ENCODE data around the gene RHBDD1. TPM values are rescaled to one million over a fixed set of nuclear protein-coding genes. Genes with fewer than 3 reads are reported as not detected.

Gene RHBDD1
- total and polyA plus RNA-seq, 2 donors (not counting 1 experiment from before 2014, with no cell fraction given) = 21.2 to 128 TPM

GRCh38 chr2:227010433-227010832 is 174.6 kb downstream of the RHBDD1 start:
- no peaks in the 10 kb centered on the region for H3K9me3 Mint-ChIP-seq (ENCODE audit: insufficient read depth)
- no peaks in the 10 kb centered on the region for H3K9me3 ChIP-seq (ENCODE audit: control extremely low read depth in 1 of 3, control insufficient read depth in 2 of 3, insufficient read depth in 1 of 3, low read length in 2 of 3)
- H3K27ac Mint-ChIP-seq = no peak overlapping the region
- H4K20me1 ChIP-seq (ENCODE audit: control insufficient read depth, insufficient read depth, low read length, poor library complexity, severe bottlenecking) = no peaks in the 10 kb centered on the region
- no peak for ATAC-seq (ENCODE audit: low read depth)
- H3K36me3 ChIP-seq (replicated peaks in 1 of 2; ENCODE audit: control extremely low read depth in 1 of 2, control insufficient read depth in 1 of 2, extremely low read depth in 1 of 2, insufficient read depth in 2 of 2, low read length in 1 of 2) = no peaks in the 10 kb centered on the region
- H3K79me2 ChIP-seq (ENCODE audit: control insufficient read depth, insufficient read depth, low read length) = no peaks in the 10 kb centered on the region
- H3K9ac ChIP-seq (ENCODE audit: low read length) = no peak overlapping the region
- intact Hi-C loops (cut with micrococcal nuclease) = no loop called here
- H3K4me3 ChIP-seq (ENCODE audit: control extremely low read depth in 1 of 5, extremely low read depth in 1 of 5, insufficient read depth in 1 of 5, low read depth in 2 of 5, low read length in 4 of 5) = no peak overlapping the region
- H3K27ac ChIP-seq (ENCODE audit: low read length in 2 of 2) = no peak overlapping the region
- H3K27me3 Mint-ChIP-seq = no peaks in the 10 kb centered on the region
- no peaks in the 10 kb centered on the region for H3K4me1 ChIP-seq (ENCODE audit: control insufficient read depth in 2 of 2, insufficient read depth in 2 of 2, low read length in 2 of 2)
- TF ChIP-seq EZH2 (IDR thresholded peaks at IDR 0.05; ENCODE audit: borderline replicate concordance, insufficient read depth, low read depth, low read length, poor library complexity, severe bottlenecking) = no peak
- TF ChIP-seq CTCF (IDR thresholded peaks at IDR 0.05) = no peak
- no peak overlapping the region for H2AFZ ChIP-seq (ENCODE audit: insufficient read depth, low read depth, low read length, poor library complexity, severe bottlenecking)
- WGBS (ENCODE audit: insufficient coverage) = 75% methylated on average over 3 of the region's 3 CpGs
- DNase-seq = no peak
- POLR2A ChIA-PET = no interaction called here
- H3K4me1 Mint-ChIP-seq = no peaks in the 10 kb centered on the region
- CTCF ChIA-PET = no interaction called here
- no peak overlapping the region for H3K4me3 Mint-ChIP-seq
- H3K4me2 ChIP-seq (replicated peaks; ENCODE audit: low read depth, low read length, poor library complexity, severe bottlenecking) = no peak overlapping the region
- no peaks in the 10 kb centered on the region for H3K27me3 ChIP-seq (replicated peaks in 1 of 4; ENCODE audit: control extremely low read depth in 1 of 4, control insufficient read depth in 3 of 4, insufficient read depth in 4 of 4, low read length in 3 of 4)

- intact Hi-C loops (cut with micrococcal nuclease) = no loop called here
- ATAC-seq (ENCODE audit: low read depth) (no peak), DNase-seq (no peak)
- Histone ChIP-seq H3K79me2 (ENCODE audit: control insufficient read depth, insufficient read depth, low read length) (no peaks in the 10 kb centered on the region), H3K36me3 (replicated peaks in 1 of 2; ENCODE audit: control extremely low read depth in 1 of 2, control insufficient read depth in 1 of 2, extremely low read depth in 1 of 2, insufficient read depth in 2 of 2, low read length in 1 of 2) (no peaks in the 10 kb centered on the region), H3K27ac (ENCODE audit: low read length in 2 of 2) (no peak overlapping the region), H3K4me3 (ENCODE audit: control extremely low read depth in 1 of 5, extremely low read depth in 1 of 5, insufficient read depth in 1 of 5, low read depth in 2 of 5, low read length in 4 of 5) (no peak overlapping the region), H3K9me3 (ENCODE audit: control extremely low read depth in 1 of 3, control insufficient read depth in 2 of 3, insufficient read depth in 1 of 3, low read length in 2 of 3) (no peaks in the 10 kb centered on the region), H3K4me2 (replicated peaks; ENCODE audit: low read depth, low read length, poor library complexity, severe bottlenecking) (no peak overlapping the region), H3K9ac (ENCODE audit: low read length) (no peak overlapping the region), H3K4me1 (ENCODE audit: control insufficient read depth in 2 of 2, insufficient read depth in 2 of 2, low read length in 2 of 2) (no peaks in the 10 kb centered on the region), H2AFZ (ENCODE audit: insufficient read depth, low read depth, low read length, poor library complexity, severe bottlenecking) (no peak overlapping the region), H3K27me3 (replicated peaks in 1 of 4; ENCODE audit: control extremely low read depth in 1 of 4, control insufficient read depth in 3 of 4, insufficient read depth in 4 of 4, low read length in 3 of 4) (no peaks in the 10 kb centered on the region), H4K20me1 (ENCODE audit: control insufficient read depth, insufficient read depth, low read length, poor library complexity, severe bottlenecking) (no peaks in the 10 kb centered on the region)
- no peaks in the 10 kb centered on the region for H3K4me1 Mint-ChIP-seq
- WGBS (ENCODE audit: insufficient coverage) = 90% methylated on average over 7 of the region's 9 CpGs
- H3K4me3 Mint-ChIP-seq = no peak overlapping the region
- no peaks in the 10 kb centered on the region for H3K9me3 Mint-ChIP-seq (ENCODE audit: insufficient read depth)
- no peak overlapping the region for H3K27ac Mint-ChIP-seq
- no peaks in the 10 kb centered on the region for H3K27me3 Mint-ChIP-seq
- ChIA-PET POLR2A (no interaction called here), CTCF (no interaction called here)
- TF ChIP-seq CTCF (IDR thresholded peaks at IDR 0.05) = no peak
- no peak for TF ChIP-seq EZH2 (IDR thresholded peaks at IDR 0.05; ENCODE audit: borderline replicate concordance, insufficient read depth, low read depth, low read length, poor library complexity, severe bottlenecking)
Observed at GRCh38 chr2:227013330-227013729, 177.5 kb downstream of the RHBDD1 start.
